Erythroblast (primary cell): ENCODE results near the gene TJP1.

Experiments used
- GATA1 ChIP-seq: IDR thresholded peaks from 2 replicates; pipeline ENCODE4 v1.6.1; 2011; ENCODE audit warnings: low read depth, mild to moderate bottlenecking, control low read depth, low read length, moderate library complexity
- POLR2A ChIP-seq: IDR thresholded peaks from 2 replicates; pipeline ENCODE4 v1.6.1; 2011; ENCODE audit warnings: mild to moderate bottlenecking, low read length

DNA sequence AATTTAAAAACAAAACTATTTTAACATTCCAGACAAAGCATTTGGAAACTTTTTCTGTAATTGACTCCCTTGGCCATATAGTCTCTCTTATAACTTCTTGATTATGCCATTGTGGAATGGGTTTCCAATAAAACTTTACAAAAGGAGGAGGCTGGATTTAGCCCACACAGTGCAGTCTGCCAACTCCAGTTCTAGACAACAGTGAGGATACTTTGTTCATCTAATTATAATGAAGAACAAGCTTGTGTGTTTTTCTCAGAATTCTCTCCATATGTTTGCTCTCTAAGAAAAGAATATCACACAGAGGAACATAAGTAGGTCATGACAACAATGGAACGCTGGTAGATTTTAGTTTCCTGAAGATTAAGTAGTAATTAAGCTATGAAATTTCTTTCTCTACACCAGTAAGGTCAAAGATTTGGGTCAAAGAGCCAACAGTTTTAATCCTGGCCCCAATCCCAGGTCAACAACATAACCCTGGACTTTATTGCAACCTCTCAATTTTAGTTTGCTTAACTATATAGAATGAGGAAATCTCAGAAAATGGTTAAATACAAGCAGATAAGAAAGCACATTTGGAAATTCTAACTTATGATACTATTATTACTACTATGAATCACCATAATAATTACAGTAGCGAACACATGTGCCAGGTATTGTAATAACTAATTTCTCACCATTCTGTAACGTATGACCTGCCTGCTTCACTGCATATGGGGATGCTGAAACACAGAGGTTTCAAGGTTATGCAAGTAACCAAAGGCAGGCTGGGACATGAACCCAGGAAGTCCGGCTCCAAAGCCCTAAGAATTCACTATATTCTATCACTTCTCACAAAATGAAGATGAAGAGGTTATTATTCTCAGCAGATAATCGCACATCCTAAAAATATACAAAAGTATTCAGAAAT is 65.7 kb downstream of the TJP1 start:
- TF ChIP-seq POLR2A (no peak), GATA1 (no peak)
